Fibroblast of skin of back (primary cell): Measurements from ENCODE around the gene HAGH.
A peak's percentile ranks its signal among the peaks of the same experiment; 100 is the strongest.

ENCODE experiments used
- DNase-seq: peaks from one replicate; pipeline ENCODE4 v3.0.0-alpha.2; 2013

HAGH gene

GRCh38 chr16:1786242-1787055, 40.2 kb downstream of the HAGH start:
- DNase-seq: no peak

DNA sequence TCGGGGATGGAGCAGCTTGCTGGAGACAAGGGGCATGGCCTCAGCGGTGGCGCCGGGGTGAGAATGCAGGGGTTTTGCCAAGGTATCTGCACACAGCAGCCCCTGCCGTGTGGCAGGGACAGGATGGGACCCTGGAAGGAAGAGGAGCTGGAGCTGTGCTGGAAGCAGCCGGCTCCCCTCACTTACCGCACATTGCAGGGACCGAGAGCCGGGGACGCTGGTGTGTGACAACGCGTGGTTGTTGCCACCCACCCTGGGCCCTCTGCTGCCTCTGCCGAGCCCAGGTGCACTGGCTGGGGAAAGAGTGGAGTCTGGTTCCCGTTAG, 40.8 kb downstream of the HAGH start:
- no peak for DNase-seq

GRCh38 chr16:1784977-1785845, 41.4 kb downstream of the HAGH start:
- DNase-seq: no peak

DNA sequence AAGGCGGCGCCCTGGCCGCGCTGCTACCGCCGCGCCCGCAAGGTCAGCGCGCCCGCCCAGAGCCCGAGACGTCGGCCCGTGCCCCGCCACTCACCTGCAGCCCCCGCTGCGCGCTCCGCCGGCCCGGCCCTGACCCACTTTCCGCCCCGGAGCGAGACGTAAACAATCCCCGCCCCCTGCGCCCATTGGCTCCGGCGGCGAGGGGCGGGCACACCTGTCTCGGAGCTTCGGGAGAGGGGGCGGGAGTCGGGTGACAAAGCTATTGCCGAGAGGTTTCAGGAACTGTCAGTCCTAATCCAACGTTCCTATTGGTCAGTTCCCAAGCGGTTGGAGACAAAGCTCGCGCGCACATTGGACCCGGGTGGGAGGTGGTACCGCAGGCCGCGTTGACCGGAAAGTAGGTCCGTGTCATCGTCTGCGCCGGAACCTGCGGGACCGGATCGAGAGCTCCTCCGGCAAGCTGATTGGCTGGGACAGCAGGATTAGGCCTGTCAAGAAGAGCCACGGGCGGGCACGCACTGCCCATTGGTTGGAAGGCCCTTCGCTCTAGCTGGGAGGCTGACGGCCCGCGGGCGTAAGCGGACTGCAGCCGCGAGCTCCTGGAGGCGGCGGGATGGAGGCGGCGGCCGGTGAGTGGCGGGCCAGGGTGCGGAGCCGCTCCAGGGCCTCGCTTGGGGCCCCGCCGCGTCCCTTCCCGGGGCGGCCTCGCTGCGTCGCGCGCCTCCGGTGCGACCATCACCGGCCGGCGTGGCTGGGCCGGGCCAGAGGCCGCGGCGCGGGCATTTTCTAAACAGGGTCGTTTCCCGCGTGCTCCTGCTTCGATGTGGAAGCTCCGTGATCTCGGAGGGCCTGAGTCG, 44.0 kb downstream of the HAGH start, which contains the start of the genes NUBP2 and SPSB3:
Gene NUBP2, plus strand, starts transcription at position 553 of the 857 bp plus-strand sequence. Its CDS starts 61 bp downstream, at position 614.
Gene SPSB3, minus strand, starts transcription at position 164 of the 857 bp plus-strand sequence. CDS start 1,088 bp downstream, outside the sequence.
- DNase-seq: peak; percentile 100

- no peak for DNase-seq
Measured at GRCh38 chr16:1781758-1782407, 44.7 kb downstream of the HAGH start.

GRCh38 chr16:1781254-1781653, 45.4 kb downstream of the HAGH start:
- no peak for DNase-seq

- no peak for DNase-seq
Measured at GRCh38 chr16:1780677-1781072, 46.0 kb downstream of the HAGH start.

DNA sequence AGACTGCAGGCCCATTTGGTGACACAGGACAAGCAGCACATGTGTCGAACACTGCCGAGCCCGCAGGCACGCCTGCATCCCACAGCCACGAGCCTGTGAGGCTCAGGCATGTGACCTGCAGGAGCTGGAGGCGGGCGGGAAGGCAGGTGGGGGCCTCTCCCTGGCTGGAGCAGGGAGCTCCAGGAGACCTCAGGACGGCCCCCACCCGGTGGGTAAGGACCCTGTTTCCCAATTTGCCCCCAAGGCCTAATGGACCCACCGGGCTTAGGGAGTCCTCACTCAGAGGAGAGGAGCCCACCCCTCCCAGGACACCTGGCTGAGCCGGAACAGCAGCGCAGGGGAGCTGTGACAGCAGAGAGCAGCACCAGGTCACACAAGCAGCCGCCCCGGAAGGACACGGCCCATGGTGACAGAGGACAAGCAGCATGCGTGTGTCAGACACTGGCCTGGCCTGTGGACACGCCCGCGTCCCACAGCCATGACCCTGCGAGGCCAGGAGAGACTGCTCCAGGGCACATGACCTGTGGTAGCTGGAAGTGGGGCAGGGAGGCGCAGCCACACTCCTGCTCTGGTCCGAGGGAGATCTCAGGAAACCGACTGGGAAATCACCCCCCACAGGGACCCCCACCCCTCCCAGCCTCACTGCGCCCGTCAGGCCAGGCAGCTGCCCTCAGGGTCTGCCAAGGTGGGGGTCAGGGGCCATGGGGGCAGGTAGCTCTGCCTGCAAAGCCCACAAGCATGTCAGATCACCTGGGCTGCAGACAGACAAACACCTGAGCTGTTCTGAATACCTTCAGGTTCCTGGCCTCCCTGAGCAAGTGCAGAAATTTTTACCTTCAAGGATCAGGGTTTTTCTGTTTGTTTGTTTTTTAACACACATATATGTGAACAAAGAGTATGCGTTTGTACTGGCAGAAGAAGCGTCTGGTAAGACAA, 46.6 kb downstream of the HAGH start:
- DNase-seq: no peak

DNA sequence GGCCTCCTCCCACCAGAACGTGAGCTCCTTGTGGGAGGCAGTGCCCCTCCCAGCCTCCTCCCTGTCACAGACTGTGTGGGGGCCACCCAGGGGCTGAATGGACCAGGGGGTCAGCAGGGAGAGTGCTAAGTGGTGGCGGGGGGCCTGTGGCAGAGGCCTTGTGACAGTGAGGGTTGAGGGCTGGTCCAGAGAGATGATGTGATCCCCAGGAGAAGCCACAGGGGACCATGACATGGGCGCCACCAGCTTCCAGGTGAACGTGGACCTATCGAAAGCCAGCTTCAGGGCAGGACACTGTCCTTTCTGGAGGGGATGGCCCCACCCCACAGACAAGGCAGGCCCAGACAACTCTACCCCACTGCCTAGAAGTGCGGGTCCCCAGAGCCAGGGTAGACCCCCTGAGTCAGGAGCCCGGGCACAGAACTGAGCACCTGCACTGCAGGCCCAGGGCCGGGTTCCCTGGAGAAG, 47.4 kb downstream of the HAGH start:
- no peak for DNase-seq

DNA sequence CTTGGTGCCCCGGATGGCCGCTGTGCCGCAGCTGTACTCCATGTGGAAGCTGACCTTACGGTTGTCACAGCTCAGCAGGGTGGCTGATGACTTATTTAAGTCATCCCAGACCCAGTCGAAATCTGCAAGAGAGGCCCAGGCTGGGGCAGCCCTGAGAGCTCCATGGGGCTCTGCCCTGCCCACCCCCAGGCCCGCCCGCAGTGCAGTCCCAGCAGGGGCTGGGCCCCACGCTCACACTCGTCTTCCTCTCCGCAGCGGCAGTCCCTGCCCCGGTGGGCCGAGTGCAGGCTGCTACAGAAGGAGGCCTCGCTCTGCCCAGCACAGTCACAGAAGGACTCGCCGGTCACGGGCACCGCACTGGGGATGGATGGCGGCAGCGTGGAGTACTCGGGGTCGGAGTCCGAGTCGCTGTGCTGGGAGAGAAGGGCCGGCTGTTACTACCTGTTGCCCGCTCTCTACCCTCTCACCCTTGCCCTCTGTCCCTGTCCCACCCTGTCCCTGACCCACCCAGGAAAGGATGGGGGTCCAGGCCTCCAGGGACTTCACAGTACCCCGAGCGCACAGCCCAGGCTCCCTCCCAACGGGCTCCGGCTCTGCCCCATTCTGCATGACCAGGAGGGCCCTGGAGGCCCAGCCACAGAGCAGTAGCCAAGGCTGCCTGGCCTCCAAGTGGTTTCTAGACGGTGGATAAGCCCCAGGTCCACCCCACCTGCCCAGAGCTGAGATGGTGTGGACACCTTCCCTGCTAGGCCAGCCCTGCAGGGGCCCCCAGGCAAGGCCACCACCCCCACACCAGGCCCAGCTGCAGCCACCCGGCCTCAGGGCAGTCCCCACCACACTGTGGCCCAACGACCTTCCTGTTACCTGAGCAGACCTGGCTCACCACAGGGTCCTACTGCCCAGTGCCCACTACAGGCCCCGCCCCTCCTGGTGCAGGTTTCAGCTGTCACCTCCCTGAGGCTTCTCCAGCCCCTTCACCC, 48.1 kb downstream of the HAGH start:
- DNase-seq: peak; percentile 15

- no peak for DNase-seq
Measured at GRCh38 chr16:1777375-1778199, 49.0 kb downstream of the HAGH start.

DNA sequence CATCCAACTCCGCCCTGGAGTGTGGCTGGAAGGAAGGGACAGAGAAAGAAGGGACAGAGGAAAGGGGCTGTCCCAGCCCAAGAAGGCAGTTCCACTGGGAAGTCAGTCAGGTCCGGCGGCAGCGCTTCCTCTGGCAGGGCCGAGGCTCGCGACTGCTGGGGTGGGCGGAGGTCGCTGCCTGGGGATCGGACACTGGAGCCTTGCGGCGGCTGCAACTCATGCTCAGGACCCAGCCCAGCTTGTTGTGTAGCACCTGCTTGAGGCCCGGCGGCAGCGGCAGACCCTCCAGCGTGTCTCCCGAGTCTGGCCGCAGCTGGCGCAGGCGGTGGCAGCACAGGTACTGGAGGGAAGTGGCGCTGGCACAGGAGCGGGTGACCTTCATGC, 49.6 kb downstream of the HAGH start:
- DNase-seq: no peak

DNA sequence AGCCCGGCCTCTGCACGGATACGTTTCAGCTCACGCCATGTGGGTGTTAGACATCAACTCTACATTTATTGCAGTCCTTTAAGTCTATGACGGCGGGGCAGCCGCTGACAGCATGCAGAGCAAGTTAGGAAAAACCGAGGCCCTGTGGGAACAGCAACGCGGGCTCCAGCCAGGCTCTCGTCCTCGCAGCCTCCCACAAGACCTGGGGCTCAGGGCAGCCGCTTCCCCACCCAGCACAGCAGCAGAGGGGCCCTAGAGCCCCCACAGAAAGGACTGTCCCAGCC, 50.0 kb downstream of the HAGH start:
- DNase-seq: no peak

DNA sequence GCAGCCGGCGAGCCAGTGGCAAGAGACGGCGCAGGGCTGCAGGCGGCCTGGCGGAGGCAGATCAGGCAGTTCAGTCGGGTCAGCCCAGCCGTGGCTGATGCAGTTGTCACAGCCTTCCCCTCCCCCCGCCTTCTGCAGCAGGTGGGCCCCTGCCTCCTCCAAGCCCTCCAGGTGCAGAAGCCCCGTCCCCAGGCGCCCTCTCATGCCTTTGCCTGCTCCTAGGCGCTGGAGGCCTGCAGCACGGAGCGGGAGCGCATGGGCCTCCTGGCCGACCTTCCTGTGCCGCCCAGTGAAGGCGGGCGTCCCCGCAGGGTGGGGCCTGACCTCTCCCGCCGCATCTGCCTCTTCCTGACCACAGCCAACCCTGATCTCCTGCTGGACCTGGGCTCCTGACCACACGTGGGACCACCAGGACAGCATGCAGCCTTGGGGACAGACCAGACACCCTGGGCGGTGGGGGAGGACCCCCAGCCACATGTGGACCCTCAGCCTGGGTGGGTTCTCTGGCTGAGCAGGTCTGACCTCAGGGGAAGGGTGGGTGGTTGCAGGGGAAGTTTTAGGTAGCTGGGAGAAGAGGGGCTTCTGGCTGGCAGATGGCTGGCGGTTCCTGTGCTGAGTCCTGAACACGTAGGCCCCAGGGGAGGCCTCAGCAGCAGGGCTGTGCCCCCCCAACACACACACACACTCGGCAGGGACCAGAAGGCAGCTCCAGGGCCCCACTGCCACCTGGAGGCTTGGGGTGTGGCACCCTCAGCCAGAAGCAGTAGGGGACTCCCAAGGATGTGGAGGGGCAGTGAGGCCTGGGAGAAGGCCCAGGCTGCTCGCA, 50.6 kb downstream of the HAGH start:
- no peak for DNase-seq

DNA sequence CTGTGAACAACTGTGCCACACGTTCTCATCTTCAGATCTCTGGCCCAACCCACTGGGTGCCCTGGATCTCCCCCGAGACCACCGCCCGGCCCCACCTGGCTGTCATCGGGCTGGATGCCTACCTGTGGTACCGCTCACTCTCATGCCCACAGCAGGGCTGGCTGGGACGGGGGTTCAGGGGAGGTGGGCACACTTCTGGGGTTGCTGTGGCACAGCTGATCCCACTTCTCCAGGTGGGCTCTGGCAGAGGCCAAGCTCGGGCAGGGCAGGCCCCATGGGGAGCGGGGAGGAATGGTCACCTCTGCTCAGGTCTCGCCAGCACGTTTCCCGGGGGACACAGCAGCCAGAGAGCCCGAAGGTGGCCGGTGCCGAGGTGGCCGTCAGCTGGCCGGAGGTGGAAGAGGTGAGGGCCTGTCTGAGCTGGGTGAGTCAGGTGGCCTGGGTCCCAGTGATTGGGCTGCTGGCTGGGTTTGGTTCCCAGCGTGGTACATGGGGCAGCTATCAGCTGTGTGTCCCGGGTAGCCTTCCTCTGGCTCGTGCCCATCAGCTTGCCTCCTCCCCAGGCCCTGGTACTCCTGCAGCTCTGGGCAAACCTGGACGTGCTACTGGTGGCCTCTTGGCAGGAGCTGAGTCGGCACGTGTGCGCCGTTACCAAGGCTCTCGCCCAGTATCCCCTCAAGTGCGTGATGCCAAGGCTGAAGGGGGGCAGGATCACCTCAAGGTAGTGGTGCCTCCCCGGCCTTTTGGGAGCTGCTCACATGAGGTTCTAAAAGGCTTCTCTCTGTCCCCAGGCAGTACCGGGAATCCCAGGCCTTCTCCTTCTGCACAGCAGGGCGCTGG, 51.4 kb downstream of the HAGH start:
- no peak for DNase-seq

- DNase-seq: no peak
Measured at GRCh38 chr16:1774448-1774780, 52.2 kb downstream of the HAGH start.
